ENCODE measurements around the gene LRIG2. TPM values are rescaled to one million over a fixed set of nuclear protein-coding genes. Genes with fewer than 3 reads are reported as not detected.
A peak's percentile ranks its signal among the peaks of the same experiment; 100 is the strongest.

The LRIG2 gene
- total and polyA plus RNA-seq, 9 of the 15 experiments (the other 6 are each of a cell fraction or from before 2014, with no cell fraction given), result 1.8 to 28.1 (median 11.5) TPM

- TF ChIP-seq ZNF354B (CRISPR knock-in tag; IDR thresholded peaks at IDR 0.05) (no peak), ZEB2 (IDR thresholded peaks at IDR 0.05) (no peak), FOXJ2 (tag; IDR thresholded peaks at IDR 0.05) (no peak), NR1H2 (CRISPR knock-in tag; IDR thresholded peaks at IDR 0.05) (no peak), TBP (optimal IDR thresholded peaks at IDR 0.05; ENCODE audit: low read depth, low read length) (no peak), ZNF239 (CRISPR knock-in tag; IDR thresholded peaks at IDR 0.05) (no peak), ZNF398 (CRISPR knock-in tag; IDR thresholded peaks at IDR 0.05) (no peak), ARID3A (IDR thresholded peaks at IDR 0.05; ENCODE audit: borderline replicate concordance, low read depth, low read length) (peak; percentile 49), LEF1 (IDR thresholded peaks at IDR 0.05) (peak; percentile 82), ZNF175 (CRISPR knock-in tag; IDR thresholded peaks at IDR 0.05; ENCODE audit: low read depth) (0 out of 2 replicates have a peak, but pooled peaks have one; percentile 14), ATF7 (IDR thresholded peaks at IDR 0.05) (peak; percentile 34; the same call in 1 of the 2 replicates), ZNF212 (CRISPR knock-in tag; IDR thresholded peaks at IDR 0.05) (no peak), ATF6 (CRISPR knock-in tag; IDR thresholded peaks at IDR 0.05) (no peak), HOXB6 (CRISPR knock-in tag; IDR thresholded peaks at IDR 0.05; ENCODE audit: borderline replicate concordance) (no peak), TFAM (CRISPR knock-in tag; conservative IDR thresholded peaks at IDR 0.05) (no peak), RBBP5 (IDR thresholded peaks at IDR 0.05; ENCODE audit: borderline replicate concordance, insufficient read depth, low read length, poor library complexity, severe bottlenecking) (peak; percentile 36), ERF (CRISPR knock-in tag; IDR thresholded peaks at IDR 0.05) (no peak)
These were observed 68.9 kb downstream of the LRIG2 start (continued) for GRCh38 chr1:113141650-113142473.
